Brain microvascular endothelial cell (primary cell): ENCODE results near the gene FGF23.

Experiments
- DNase-seq: peaks from one replicate; pipeline ENCODE4 v3.0.0-alpha.2; 2020
- H3K27ac ChIP-seq: fragments of 250-450 bp; sonication (Bioruptor Pico); 2 replicates; pipeline ENCODE4 v1.5.1; 2020; ENCODE audit warnings: mild to moderate bottlenecking, moderate library complexity
- H3K27me3 ChIP-seq: fragments of 250-450 bp; sonication (Bioruptor Pico); replicated peaks from 2 replicates; pipeline ENCODE4 v1.5.1; 2020; ENCODE audit warnings: mild to moderate bottlenecking
- H3K36me3 ChIP-seq: fragments of 250-450 bp; sonication (Bioruptor Pico); replicated peaks from 2 replicates; pipeline ENCODE4 v1.5.1; 2020; ENCODE audit warnings: mild to moderate bottlenecking
- H3K4me3 ChIP-seq: 2 replicates; pipeline ENCODE4 v1.5.1; 2011; ENCODE audit warnings: low read depth, mild to moderate bottlenecking, control low read depth, low read length, moderate library complexity
- CTCF ChIP-seq: IDR thresholded peaks from 2 replicates; pipeline ENCODE4 v1.5.1; 2011; ENCODE audit warnings: low read depth, mild to moderate bottlenecking, moderate library complexity, low read length, control low read depth, inconsistent platforms; ENCODE audit errors: missing control alignments
- in situ Hi-C: cut with HindIII; loops from 2 replicates; pipeline ENCODE4 v1.10.0; 2017; ENCODE audit warnings: low sequenced_read_pairs, low pct_ligation_motif_present

The FGF23 gene

GRCh38 chr12:4418913-4419312, 39.4 kb upstream of the FGF23 start:
- in situ Hi-C loops: no loop called here
- no peaks in the 10 kb centered on the region for H3K36me3 ChIP-seq
- TF ChIP-seq CTCF: no peak
- H3K27me3 ChIP-seq: peaks cover 12% of the 10 kb centered on the region
- no peak overlapping the region for H3K27ac ChIP-seq
- no peak overlapping the region for H3K4me3 ChIP-seq
- no peak for DNase-seq

- in situ Hi-C loops: no loop called here
- DNase-seq: no peak
- Histone ChIP-seq H3K4me3 (no peak overlapping the region), H3K27ac (no peak overlapping the region), H3K27me3 (peaks cover 12% of the 10 kb centered on the region), H3K36me3 (no peaks in the 10 kb centered on the region)
- no peak for TF ChIP-seq CTCF
These were observed 38.4 kb upstream of the FGF23 start for GRCh38 chr12:4417936-4418335.

- no peak overlapping the region for H3K27ac ChIP-seq
- H3K36me3 ChIP-seq: no peaks in the 10 kb centered on the region
- TF ChIP-seq CTCF: no peak
- in situ Hi-C loops: no loop called here
- no peak for DNase-seq
- peaks cover 12% of the 10 kb centered on the region for H3K27me3 ChIP-seq
- no peak overlapping the region for H3K4me3 ChIP-seq
These were observed 37.9 kb upstream of the FGF23 start for GRCh38 chr12:4417455-4417854.

- TF ChIP-seq CTCF: no peak
- H3K27ac ChIP-seq: no peak overlapping the region
- no peak for DNase-seq
- no peaks in the 10 kb centered on the region for H3K36me3 ChIP-seq
- H3K27me3 ChIP-seq: peaks cover 12% of the 10 kb centered on the region
- in situ Hi-C loops: no loop called here
- H3K4me3 ChIP-seq: no peak overlapping the region
These were observed 36.8 kb upstream of the FGF23 start for GRCh38 chr12:4416276-4416675.

GRCh38 chr12:4412465-4412864, 33.0 kb upstream of the FGF23 start:
- no peak overlapping the region for H3K4me3 ChIP-seq
- no peak for TF ChIP-seq CTCF
- H3K27ac ChIP-seq: no peak overlapping the region
- in situ Hi-C loops: no loop called here
- H3K36me3 ChIP-seq: no peaks in the 10 kb centered on the region
- peaks cover 6% of the 10 kb centered on the region for H3K27me3 ChIP-seq
- DNase-seq: no peak

GRCh38 chr12:4412056-4412455, 32.5 kb upstream of the FGF23 start:
- H3K27me3 ChIP-seq: peaks cover 4% of the 10 kb centered on the region
- TF ChIP-seq CTCF: no peak
- in situ Hi-C loops: no loop called here
- H3K27ac ChIP-seq: no peak overlapping the region
- H3K36me3 ChIP-seq: no peaks in the 10 kb centered on the region
- H3K4me3 ChIP-seq: no peak overlapping the region
- DNase-seq: no peak
